Urothelium cell line (cell line): Measurements from ENCODE around the gene MEIOB.
"Not testable (repeated sequence)": the region's sequence is repeated elsewhere in the genome, so short reads cannot be mapped to it uniquely, and the experiment has no call there.

Experiments
- DNase-seq: peaks from one replicate; pipeline ENCODE4 v3.0.0; 2011; ENCODE audit warnings: low spot score, mixed read lengths
- FAIRE-seq: peaks from 2 replicates; lab custom pipeline; 2011; peaks lifted over from hg19 to GRCh38; lab: Jason Lieb, UNC

Gene MEIOB

GRCh38 chr16:1878256-1878655, 6.3 kb upstream of the MEIOB start:
- DNase-seq = no peak
- no peak for FAIRE-seq

GRCh38 chr16:1877804-1878203, 5.8 kb upstream of the MEIOB start:
- DNase-seq (no peak), FAIRE-seq (no peak)

DNA sequence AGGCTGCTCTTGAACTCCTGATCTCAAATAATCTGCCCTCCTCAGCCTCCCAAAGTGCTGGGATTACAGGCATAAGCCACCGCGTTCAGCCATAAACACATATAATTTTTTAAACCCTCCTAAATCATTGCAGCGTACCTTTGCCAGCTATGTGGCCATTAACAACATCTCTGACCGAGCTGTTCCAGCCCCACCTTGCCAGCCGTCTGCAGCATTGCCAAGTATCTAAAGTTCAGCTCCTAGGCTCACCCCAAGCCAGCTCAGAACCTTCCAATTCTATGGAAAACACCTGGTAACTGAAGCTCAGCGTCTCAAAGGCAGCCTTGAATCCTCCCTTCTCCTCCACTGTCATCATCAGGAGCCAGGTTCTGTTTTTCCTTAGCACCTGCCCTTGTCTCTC, 5.1 kb upstream of the MEIOB start:
- FAIRE-seq (no peak), DNase-seq (no peak)

- DNase-seq (no peak), FAIRE-seq (no peak)
Measured at GRCh38 chr16:1876468-1876867, 4.5 kb upstream of the MEIOB start.

DNA sequence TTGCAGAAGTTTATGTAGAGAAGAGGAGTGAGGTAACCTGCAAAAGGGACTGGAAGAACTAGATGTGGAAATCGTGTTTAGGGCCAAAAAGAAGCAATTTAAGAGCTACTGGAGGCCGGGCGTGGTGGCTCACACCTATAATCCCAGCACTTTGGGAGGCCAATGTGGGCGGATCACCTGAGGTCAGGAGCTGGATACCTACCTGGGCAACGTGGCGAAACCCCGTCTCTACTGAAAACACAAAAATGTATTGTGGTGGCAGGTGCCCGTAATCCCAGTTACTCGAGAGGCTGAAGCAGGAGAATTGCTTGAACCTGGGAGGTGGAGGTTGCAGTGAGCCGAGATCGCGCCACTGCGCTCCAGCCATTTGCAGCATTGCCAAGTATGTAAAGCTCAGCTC, 4.1 kb upstream of the MEIOB start:
- DNase-seq, FAIRE-seq: not testable (repeated sequence)

- DNase-seq (no peak), FAIRE-seq (no peak)
Measured at GRCh38 chr16:1874854-1875253, 2.9 kb upstream of the MEIOB start.

- FAIRE-seq = peak; percentile 74
- DNase-seq = peak; percentile 64
Measured at GRCh38 chr16:1870365-1871082, 1.4 kb downstream of the MEIOB start.

DNA sequence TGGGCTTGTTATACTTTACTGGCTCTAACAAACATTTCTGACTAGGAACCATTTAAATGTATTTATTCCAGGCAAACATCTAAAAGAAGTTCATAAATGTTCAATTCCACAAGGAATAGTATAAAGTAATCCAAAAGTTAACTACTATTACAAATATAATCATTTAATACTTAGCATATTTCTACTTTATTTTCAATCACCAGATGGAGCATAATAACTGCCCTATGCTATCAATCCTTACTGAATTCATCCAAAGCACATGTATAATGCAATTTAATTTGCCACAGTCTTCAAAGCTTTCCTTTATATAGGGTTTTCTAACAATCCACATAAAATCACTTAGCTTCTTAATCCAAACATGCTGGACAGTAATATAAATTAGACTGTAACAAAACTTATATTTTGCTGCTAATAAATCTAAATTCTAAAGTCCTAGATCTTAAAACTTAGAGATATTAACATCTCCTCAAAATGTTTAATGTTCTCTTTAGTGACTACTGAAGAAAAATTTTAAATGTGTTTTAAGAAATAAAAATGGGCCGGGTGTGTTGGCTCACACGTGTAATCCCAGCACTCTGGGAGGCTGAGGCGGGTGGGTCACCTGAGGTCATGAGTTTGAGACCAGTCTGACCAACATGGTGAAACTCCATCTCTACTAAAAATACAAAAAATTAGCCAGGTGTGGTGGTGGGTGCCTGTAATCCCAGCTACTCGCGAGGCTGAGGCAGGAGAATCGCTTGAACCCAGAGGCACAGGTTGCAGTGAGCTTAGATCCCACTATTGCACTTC, 5.9 kb downstream of the MEIOB start:
- FAIRE-seq (no peak), DNase-seq (no peak)

DNA sequence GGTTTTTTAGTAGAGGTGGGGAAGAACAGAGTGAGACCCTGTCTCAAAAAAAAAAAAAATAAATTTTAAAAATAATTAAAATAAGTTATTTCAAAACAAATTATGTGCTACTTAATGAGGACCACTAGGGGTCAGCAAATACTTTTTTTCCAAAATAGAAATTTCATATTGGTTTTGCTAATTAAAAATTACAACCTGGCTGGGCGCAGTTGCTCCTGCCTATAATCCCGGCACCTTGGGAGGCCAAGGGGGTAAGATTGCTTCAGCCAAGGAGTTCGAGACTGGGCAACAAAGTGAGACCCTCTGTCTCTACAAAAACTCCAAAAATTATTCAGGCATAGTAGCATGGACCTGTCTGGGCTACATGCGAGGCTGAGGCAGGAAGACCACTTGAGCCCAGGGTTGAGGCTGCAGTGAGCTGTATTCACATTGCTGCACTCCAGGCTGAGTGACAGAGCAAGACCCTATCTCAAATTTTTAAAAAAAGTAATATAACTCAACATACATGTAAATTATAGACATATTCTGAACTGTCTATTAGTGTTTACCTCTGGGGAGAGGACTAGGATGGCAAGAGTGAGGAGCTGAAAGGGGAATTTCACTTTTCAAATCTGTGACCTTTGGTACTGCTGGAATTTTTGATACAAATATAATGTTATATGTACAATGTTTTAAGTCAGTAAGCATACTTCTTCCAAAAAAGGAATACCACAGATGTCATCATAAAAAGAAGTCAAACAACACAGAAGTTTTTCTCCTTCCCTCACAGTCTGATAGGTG, 8.1 kb downstream of the MEIOB start:
- DNase-seq (no peak), FAIRE-seq (no peak)

- DNase-seq (no peak), FAIRE-seq (no peak)
Measured at GRCh38 chr16:1862394-1862793, 9.6 kb downstream of the MEIOB start.

DNA sequence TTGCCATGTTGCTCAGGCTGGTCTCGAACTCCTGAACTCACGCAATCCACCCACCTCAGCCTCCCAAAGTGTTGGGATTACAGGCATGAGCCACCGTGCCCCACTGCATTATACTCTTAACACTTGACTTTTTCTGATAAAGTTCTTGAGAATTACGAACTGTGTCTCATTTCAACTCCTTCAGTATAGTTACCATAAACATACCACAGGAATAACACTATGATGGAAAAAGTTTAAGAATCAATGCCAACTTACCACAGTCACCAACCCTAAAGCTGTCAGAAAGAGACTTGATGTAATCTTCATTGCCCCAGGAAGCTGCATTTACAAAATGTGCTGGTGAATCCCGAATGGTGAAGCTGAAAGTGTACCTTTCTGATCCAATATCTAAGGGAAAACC, 10.2 kb downstream of the MEIOB start:
- no peak for DNase-seq
- FAIRE-seq = no peak

DNA sequence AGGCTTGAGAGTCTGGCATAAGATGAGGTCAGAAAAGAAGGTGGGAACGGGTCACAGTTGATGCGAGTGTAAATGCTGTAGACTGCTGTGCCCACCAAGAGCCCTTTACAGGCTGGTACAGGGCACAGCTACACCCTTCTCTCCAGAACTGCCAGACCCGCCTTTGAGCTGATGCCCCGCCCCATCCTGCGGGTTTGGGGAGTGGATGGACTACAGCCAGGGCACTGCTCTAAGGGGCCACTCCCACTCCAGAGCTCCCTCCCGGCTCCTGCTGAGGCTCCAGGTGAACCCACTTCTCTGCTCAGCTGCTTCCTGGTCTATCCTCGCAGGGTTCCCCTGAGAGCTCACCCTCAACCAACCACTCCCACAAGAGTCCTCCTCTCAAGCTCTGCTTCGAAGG, 12.3 kb downstream of the MEIOB start:
- DNase-seq (no peak), FAIRE-seq (no peak)

- FAIRE-seq (no peak), DNase-seq (no peak)
Measured at GRCh38 chr16:1858189-1858865, 13.6 kb downstream of the MEIOB start.

DNA sequence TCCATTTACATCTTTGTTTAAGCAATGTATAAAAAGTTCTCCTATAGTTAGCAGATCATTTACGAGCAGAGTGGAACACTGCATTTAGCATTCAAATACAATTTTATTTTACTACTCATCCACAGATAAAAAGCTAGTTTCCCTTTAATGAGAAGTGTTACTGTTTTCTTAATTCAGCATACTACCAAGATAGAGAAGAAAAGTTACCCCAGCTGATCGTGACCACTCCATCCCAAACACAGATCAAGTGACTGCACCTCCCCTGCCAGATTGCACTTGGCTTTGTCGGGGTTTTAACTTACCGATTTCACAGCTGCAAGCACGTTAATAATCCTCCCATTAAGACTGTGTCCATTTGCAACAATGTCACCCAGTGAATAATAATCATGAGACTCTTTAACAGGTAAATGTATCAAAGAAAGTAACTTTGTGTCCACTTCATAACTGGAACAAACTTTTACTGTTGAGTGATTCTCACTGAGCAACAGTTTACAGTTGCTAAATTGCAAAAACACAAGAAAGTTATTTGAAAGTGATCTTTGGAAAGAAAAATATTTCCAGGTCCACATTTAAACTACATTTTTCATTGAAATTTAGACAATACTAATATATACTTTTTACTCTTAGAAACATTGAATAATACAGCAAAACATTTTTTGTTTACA, 14.4 kb downstream of the MEIOB start:
- DNase-seq = no peak
- FAIRE-seq = no peak

DNA sequence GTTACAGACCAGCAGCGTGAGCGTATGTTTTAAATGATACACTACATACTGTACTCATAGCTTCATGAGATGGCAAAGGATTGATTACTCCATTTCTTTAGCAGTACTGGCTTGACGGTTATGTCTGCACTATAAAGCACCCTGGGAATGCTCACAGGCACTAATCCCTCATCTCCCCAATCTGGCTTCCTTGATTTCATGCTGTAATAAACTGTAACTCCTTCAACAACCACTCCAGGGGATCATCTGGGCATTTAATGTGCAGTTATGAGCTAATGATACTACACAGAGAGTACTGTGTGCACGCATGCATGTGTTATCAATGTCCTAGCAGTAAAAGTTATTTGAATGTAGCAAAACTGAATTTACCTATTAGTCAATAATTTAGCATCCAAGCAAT, 20.2 kb downstream of the MEIOB start:
- DNase-seq = no peak
- no peak for FAIRE-seq

- DNase-seq = no peak
- no peak for FAIRE-seq
Measured at GRCh38 chr16:1850981-1851380, 21.0 kb downstream of the MEIOB start.

DNA sequence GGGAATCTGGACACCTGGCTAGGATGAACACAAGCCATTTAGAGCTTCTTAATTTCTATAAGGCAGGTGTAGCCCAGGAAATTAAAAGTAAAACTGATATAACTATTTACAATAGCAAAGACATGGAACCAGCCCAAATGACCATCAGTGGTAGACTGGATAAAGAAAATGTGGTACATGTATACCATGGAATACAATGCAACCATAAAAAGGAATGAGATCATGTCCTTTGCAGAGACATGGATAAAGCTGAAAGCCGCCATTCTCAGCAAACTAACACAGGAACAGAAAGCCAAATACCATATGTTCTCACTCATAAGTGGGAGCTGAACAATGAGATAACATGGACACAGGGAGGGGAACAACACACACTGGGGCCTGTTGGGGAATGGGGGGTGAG, 25.5 kb downstream of the MEIOB start:
- FAIRE-seq = no peak

DNA sequence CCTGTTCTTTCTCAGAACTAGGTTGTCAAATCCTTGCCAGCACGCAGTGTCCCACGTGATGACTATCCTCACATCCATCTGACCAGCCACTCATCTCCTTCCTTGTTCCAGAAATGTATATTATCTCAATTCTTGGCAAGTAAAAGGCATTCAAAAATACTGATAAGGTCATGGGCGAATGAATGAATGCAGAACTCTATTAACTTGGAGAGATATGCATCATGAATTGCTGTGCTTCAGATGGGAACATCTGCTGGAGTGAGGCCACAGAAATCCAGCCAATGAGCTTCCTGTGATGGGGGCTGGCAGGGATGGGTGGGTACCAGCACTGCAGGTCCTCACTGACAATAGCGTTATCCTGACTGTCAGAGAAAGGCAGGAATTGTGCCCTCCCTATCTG, 26.0 kb downstream of the MEIOB start:
- FAIRE-seq (no peak), DNase-seq (no peak)

More for the DNA sequence above, 25.5 kb downstream of the MEIOB start:
- DNase-seq = no peak

- DNase-seq = no peak
- FAIRE-seq = no peak
Measured at GRCh38 chr16:1839554-1839953, 32.4 kb downstream of the MEIOB start.

GRCh38 chr16:1834096-1834495, 37.9 kb downstream of the MEIOB start:
- FAIRE-seq (no peak), DNase-seq (no peak)
